ENCODE data around the gene IGF2BP1. TPM values are rescaled to one million over a fixed set of nuclear protein-coding genes. Genes with fewer than 3 reads are reported as not detected.

The IGF2BP1 gene
- total RNA-seq, 1 experiment from 2014 or later, result 434 TPM

DNA sequence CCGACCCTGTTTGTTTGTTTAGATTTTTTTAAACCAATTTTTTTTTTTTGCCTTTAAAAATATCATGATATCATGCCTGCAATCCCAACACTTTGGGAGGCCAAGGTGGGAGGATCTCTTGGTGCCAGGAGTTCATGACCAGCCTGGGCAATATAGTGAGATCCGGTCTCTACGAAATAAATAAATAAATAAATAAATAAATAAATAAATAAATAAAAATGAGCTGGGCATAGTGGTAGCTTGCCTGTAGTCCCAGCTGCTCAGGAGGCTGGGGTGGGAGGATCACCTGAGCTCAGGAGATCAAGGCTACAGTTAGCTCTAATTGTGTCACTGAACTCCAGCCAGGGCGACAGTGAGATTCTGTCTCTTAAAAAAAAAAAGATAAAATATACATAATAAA is 8.1 kb upstream of the IGF2BP1 start:
- no peak overlapping the region for H3K9ac ChIP-seq (ENCODE audit: extremely low read depth, insufficient read length, low read length)
- H4K20me1 ChIP-seq (ENCODE audit: control insufficient read depth, insufficient read depth, insufficient read length), result no peaks in the 10 kb centered on the region
- H4K91ac ChIP-seq (ENCODE audit: insufficient read length, low read depth, low read length), result no peak overlapping the region
- H3K27me3 ChIP-seq (ENCODE audit: insufficient read depth, low read length), result no peaks in the 10 kb centered on the region
- no peak overlapping the region for H2AK5ac ChIP-seq (ENCODE audit: insufficient read length, low read length)
- no peak overlapping the region for H4K8ac ChIP-seq (replicated peaks; ENCODE audit: insufficient read length, low read depth, low read length)
- H2BK15ac ChIP-seq (ENCODE audit: low read depth, low read length), result no peak overlapping the region
- H3K23ac ChIP-seq (ENCODE audit: insufficient read length, low read depth, low read length), result no peak overlapping the region
- H3T11ph ChIP-seq (ENCODE audit: low read length), result no peak overlapping the region
- H3K56ac ChIP-seq (ENCODE audit: insufficient read length, low read depth, low read length), result no peak overlapping the region
- no peak overlapping the region for H2BK12ac ChIP-seq (ENCODE audit: insufficient read length, low read depth, low read length)
- peak; percentile 4 for DNase-seq
- no CpG with 5 or more reads among the region's 4 CpGs for WGBS (ENCODE audit: extremely low coverage, insufficient read length, low lambda C conversion rate)
- H3K79me1 ChIP-seq (ENCODE audit: insufficient read depth, low read depth, low read length, poor library complexity, severe bottlenecking), result no peaks in the 10 kb centered on the region
- H3K23me2 ChIP-seq (ENCODE audit: insufficient read length, low read depth, low read length, poor library complexity, severe bottlenecking), result no peaks in the 10 kb centered on the region
- H3K79me2 ChIP-seq (ENCODE audit: insufficient read depth, low read length), result no peaks in the 10 kb centered on the region
- H3K4me2 ChIP-seq (ENCODE audit: insufficient read depth, insufficient read length, low read length), result no peak overlapping the region
- no peak overlapping the region for H3K18ac ChIP-seq (ENCODE audit: insufficient read length, low read depth, low read length)
- Mint-ChIP-seq H3K4me3 (no peak overlapping the region), H3K36me3 (ENCODE audit: insufficient read depth in 1 of 3, low read depth in 3 of 3) (no peaks in the 10 kb centered on the region), H3K4me1 (peaks cover 27 to 40% of the 10 kb centered on the region in 2 experiments), H3K27me3 (ENCODE audit: low read depth) (no peaks in the 10 kb centered on the region), H3K9me3 (no peaks in the 10 kb centered on the region; a peak in 1 of 5 replicates), H3K27ac (no peak overlapping the region)
- no peaks in the 10 kb centered on the region for H3K9me3 ChIP-seq (ENCODE audit: control insufficient read depth, low read depth, low read length)
- no peak overlapping the region for H2BK120ac ChIP-seq (ENCODE audit: low read depth, low read length, poor library complexity, severe bottlenecking)
- TF ChIP-seq, protein P1, sequence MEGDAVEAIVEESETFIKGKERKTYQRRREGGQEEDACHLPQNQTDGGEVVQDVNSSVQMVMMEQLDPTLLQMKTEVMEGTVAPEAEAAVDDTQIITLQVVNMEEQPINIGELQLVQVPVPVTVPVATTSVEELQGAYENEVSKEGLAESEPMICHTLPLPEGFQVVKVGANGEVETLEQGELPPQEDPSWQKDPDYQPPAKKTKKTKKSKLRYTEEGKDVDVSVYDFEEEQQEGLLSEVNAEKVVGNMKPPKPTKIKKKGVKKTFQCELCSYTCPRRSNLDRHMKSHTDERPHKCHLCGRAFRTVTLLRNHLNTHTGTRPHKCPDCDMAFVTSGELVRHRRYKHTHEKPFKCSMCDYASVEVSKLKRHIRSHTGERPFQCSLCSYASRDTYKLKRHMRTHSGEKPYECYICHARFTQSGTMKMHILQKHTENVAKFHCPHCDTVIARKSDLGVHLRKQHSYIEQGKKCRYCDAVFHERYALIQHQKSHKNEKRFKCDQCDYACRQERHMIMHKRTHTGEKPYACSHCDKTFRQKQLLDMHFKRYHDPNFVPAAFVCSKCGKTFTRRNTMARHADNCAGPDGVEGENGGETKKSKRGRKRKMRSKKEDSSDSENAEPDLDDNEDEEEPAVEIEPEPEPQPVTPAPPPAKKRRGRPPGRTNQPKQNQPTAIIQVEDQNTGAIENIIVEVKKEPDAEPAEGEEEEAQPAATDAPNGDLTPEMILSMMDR (conservative IDR thresholded peaks at IDR 0.05), result no peak
- no peak overlapping the region for H4K5ac ChIP-seq (ENCODE audit: insufficient read length, low read depth, low read length)
- 0 out of 2 replicates have a peak, but pooled peaks cover 2% of the 10 kb centered on the region for H3K4me1 ChIP-seq (ENCODE audit: insufficient read depth, low read length)
- H3K4ac ChIP-seq (ENCODE audit: low read depth, low read length), result no peak overlapping the region
- no peak overlapping the region for H3K14ac ChIP-seq (ENCODE audit: insufficient read depth, low read length)
- no peak overlapping the region for H2BK5ac ChIP-seq (ENCODE audit: insufficient read length, low read length)
- no peak overlapping the region for H2BK20ac ChIP-seq (ENCODE audit: low read depth, low read length, poor library complexity, severe bottlenecking)
- H2AFZ ChIP-seq (ENCODE audit: low read length), result no peak overlapping the region
- no peak overlapping the region for H3K27ac ChIP-seq (ENCODE audit: insufficient read length, low read depth, low read length)

Measured in H9 (cell line).